NCI-H1048 (cell line): ENCODE measurements around the gene KIF26A.

Experiments used
- DNase-seq: peaks from one replicate; lab custom pipeline; 2025; lab: John Stamatoyannopoulos, UW

The KIF26A gene

GRCh38 chr14:104101086-104101621 is 37.2 kb upstream of the KIF26A start:
- DNase-seq, result no peak

GRCh38 chr14:104101651-104102281 is 36.6 kb upstream of the KIF26A start:
- DNase-seq, result no peak

GRCh38 chr14:104102282-104102914 is 36.0 kb upstream of the KIF26A start:
- DNase-seq, result no peak

- no peak for DNase-seq
These were observed 35.3 kb upstream of the KIF26A start for GRCh38 chr14:104103061-104103445.

- DNase-seq, result no peak
These were observed 34.8 kb upstream of the KIF26A start for GRCh38 chr14:104103446-104104075.

- no peak for DNase-seq
These were observed 34.1 kb upstream of the KIF26A start for GRCh38 chr14:104104076-104104901.

GRCh38 chr14:104105071-104105821 is 33.1 kb upstream of the KIF26A start:
- DNase-seq, result no peak

- DNase-seq, result no peak
These were observed 32.4 kb upstream of the KIF26A start for GRCh38 chr14:104105822-104106470.

- no peak for DNase-seq
These were observed 31.9 kb upstream of the KIF26A start for GRCh38 chr14:104106471-104106991.

GRCh38 chr14:104107101-104107581 is 31.2 kb upstream of the KIF26A start:
- no peak for DNase-seq

- no peak for DNase-seq
These were observed 30.5 kb upstream of the KIF26A start for GRCh38 chr14:104107611-104108569.

- DNase-seq, result no peak
These were observed 29.5 kb upstream of the KIF26A start for GRCh38 chr14:104108570-104109541.

GRCh38 chr14:104109731-104110361 is 28.5 kb upstream of the KIF26A start:
- no peak for DNase-seq

GRCh38 chr14:104110491-104111209 is 27.7 kb upstream of the KIF26A start:
- no peak for DNase-seq

- no peak for DNase-seq
These were observed 26.9 kb upstream of the KIF26A start for GRCh38 chr14:104111301-104112112.

- no peak for DNase-seq
These were observed 26.3 kb upstream of the KIF26A start for GRCh38 chr14:104112113-104112505.
